ENCODE data around the gene NOTO.
A peak's percentile ranks its signal among the peaks of the same experiment; 100 is the strongest.

The NOTO gene

GRCh38 chr2:73203055-73203681 lies 794 bp downstream of the NOTO start:
- peak; percentile 59 for DNase-seq

DNA sequence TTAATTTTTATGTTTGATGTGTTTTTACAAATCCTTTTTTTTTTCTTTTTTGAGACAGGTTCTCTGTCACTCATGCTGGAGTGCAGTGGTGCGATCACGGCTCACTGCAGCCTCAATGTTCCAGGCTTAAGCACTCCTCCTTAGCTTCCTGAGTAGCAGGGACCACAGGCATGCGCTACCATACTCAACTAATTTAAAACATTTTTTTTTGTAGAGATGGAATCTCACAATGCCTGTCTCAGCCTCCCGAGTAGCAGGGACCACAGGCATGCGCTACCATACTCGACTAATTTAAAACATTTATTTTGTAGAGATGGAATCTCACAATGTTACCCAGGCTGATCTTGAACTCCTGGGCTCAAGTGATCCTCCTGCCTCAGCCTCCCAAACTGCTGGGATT lies 3.2 kb downstream of the NOTO start:
- no peak for DNase-seq

- DNase-seq: no peak
These were observed 5.9 kb downstream of the NOTO start for GRCh38 chr2:73208258-73208657.

GRCh38 chr2:73210019-73210418 lies 7.6 kb downstream of the NOTO start:
- no peak for DNase-seq

DNA sequence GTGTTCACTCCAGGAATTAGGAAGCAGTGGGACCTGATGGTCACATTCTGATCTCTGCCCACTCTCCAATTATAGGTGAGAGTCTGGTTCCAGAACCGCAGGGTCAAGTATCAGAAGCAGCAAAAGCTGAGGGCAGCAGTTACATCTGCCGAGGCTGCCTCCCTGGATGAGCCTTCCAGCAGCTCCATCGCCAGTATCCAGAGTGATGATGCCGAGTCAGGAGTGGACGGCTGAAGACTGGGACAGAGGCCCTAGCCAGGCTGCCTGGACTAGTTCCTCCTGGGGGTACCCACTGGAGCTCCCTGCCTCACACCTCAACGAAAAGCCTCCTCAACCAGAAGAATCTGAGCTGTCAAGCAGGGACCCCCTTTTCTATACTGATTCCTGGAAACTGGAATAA lies 8.3 kb downstream of the NOTO start:
- no peak for DNase-seq

- no peak for DNase-seq
These were observed 9.7 kb downstream of the NOTO start for GRCh38 chr2:73212098-73212447.

DNA sequence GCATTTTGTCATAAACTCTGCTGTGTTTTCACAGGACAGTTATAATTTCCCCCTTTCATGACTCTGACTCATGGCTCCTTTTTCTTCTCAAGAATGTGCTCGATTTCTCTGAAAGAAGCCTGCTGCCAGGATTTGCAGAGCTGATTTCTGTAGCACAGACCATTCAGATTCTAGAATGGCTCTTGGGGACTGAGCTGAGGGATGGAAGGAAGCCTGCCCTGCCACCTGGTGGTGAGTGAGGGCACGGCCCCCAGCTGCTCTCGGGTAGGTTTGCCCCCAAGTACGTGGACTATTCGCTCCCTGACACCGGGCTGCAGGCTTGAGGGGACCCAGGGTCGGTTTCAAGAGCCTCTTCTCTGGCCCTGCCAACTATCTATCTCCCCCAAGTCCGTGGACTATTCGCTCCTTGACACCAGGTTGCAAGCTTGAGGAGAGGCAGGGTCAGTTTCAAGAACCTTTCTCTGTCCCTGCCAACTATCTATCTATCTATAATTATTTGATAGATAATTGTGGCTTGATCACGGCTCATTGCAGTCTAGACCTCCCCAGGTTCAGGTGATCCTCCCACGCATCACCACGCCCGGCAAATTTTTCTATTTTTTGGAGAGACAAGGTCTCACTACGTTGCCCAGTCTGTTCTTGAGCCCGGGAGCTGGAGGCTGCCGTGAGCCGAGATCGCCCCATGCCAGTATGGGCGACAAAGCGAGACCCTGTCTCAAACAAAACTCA lies 10.2 kb downstream of the NOTO start:
- DNase-seq: peak; percentile 89

- DNase-seq: peak; percentile 98
These were observed 12.0 kb downstream of the NOTO start, which contains the start of gene SMYD5 for GRCh38 chr2:73214120-73215035. TSS of gene SMYD5 (plus strand) at chr2:73214245. CDS start at chr2:73214267, 22 bp downstream.

DNA sequence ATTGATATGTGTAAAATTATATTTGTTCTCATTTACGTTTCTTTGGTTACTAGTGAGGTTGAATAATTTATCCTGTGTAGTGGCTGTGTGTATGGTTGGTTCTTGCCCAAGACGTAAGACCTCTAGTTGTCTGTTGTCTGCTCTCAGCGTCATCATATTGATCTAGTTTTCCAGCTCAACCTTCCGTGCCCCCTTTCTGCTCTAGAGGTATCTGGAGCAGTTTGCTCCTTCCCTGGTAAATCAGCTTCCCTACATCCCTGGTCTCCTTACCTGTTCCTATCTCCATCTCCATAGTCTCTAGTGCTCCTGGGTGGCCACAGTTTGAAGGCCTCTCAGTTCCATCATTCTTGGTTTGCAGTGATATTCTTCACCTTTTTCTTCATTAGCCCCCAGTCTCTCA lies 12.9 kb downstream of the NOTO start:
- DNase-seq: no peak

DNA sequence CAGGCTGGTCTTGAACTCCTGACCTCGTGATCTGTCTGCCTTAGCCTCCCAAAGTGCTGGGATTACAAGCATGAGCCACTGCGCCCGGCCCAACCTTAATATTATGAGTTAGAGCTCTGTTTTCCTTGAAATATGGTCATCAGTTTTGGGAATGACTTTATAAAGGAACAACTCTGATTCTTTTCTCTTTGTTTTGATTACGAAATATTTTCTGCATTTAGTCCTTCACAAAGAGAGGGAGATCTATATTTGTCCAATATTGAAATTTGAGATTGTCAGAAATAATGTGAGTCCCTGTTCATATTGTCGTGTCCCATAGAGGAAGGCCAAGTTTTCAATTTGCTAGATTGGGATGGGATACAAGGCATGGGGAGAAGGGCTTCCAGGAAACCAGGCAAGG lies 14.8 kb downstream of the NOTO start:
- DNase-seq: no peak

GRCh38 chr2:73217826-73218225 lies 15.5 kb downstream of the NOTO start:
- no peak for DNase-seq

GRCh38 chr2:73218298-73218697 lies 15.9 kb downstream of the NOTO start:
- no peak for DNase-seq

DNA sequence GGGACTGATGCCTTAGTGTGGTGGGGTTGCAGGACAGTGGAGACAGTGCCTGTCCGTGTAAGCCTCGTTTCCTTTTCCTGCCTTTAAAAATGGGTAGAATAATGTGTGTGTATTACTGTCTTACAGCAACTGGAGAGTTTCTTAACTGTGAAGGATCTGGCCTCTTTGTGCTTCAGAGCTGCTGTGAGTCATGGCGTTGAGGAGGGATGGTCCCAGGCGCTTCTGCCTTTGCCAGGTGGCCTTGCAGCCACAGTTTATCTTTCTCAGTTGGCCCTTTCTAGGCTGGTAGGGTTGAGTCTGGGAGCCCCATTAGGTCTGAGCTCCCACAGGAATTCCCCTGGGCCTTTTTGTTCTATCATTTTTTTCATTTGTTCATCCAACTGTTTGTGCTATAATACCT lies 21.4 kb downstream of the NOTO start:
- DNase-seq: no peak

DNA sequence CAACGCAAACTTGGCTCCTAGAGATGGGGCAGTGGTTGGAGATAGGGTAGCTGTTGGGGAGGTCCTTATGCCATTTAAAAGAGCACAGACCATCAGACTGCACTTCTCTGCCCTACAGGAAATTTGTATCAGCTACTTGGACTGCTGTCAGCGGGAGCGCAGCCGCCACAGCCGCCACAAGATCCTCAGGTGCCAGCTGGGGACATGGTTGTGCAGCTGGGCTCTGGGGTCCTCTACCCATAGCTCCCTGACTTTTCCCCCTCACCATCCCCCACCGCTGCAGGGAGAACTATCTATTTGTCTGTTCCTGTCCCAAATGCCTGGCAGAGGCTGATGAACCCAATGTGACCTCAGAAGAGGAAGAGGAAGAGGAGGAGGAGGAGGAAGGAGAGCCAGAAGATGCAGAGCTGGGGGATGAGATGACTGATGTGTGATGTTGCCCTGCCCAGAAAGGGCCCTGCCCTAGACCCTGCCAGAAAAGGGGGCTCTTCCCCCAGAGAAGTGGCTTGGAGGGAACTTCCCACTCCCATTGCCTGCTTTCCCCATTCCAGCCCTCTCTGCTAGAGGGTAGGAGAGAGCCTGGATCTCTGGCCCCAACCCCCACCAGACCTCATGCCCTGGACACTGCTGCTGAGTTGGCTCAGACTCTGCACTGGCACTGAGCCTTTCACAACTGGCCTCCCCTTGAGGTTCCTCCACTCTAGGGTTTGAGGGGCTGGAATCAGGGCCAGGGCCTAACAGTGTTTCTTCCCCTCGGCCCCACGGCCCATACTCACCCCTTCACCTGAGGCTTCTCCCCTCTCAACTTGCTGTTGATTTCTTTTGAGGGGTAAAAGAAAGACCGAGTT lies 23.4 kb downstream of the NOTO start:
- no peak for DNase-seq

DNA sequence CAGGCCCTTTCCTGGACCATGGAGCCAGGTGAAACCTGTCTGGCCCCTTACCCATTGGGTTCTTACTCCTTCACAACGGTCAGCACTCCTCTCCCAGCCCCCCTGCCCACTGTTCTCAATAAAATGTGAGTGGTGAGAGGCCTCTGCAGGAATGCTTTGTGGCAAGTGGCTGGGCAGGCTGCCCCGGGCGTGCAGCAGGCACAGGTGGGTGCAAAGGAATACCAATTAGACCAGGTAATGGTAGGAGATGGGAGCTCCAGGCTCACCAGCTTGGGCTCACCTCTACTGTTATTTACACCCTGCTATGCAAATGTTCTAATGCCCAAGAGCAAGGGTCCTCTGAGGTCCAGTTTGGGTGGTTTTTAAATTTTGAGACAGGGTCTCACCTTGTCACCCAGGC lies 24.7 kb downstream of the NOTO start:
- DNase-seq: no peak

- DNase-seq: no peak
These were observed 26.3 kb downstream of the NOTO start for GRCh38 chr2:73228631-73229030.

- DNase-seq: peak; percentile 76
These were observed 30.2 kb downstream of the NOTO start for GRCh38 chr2:73232403-73233153.

- peak; percentile 93 for DNase-seq
These were observed 31.0 kb downstream of the NOTO start, which contains the start of gene PRADC1 for GRCh38 chr2:73233154-73233931. TSS of gene PRADC1 (minus strand) at chr2:73233239. CDS start at chr2:73233160, 79 bp downstream.

GRCh38 chr2:73233932-73234832 lies 31.8 kb downstream of the NOTO start, which contains the start of gene CCT7:
TSS of gene CCT7 (plus strand) at chr2:73234308. CDS start at chr2:73234379, 71 bp downstream.
- DNase-seq: peak; percentile 92

Measured in activated CD8-positive, alpha-beta memory T cell treated with anti-CD3 and anti-CD28 coated beads for 24 hours (primary cell).